Peyer's patch (tissue), 4 donors: ENCODE results near the gene PRKCZ.

ENCODE experiments used
- CTCF ChIP-seq, 6 experiments: fragments of 450-650 bp in 4 of 6; fragments of 200-600 bp in 2 of 6; sonication (generic) in 1 of 6; IDR thresholded peaks; one replicate each; pipeline ENCODE4 v1.5.1; 2017 to 2019; ENCODE audit warnings: antibody characterized with exemption in 6 of 6, mild to moderate bottlenecking in 3 of 6, moderate library complexity in 1 of 6
- POLR2A ChIP-seq, 2 donors: fragments of 450-650 bp; IDR thresholded peaks; one replicate each; pipeline ENCODE4 v1.5.1; 2017; ENCODE audit warnings: antibody characterized with exemption in 2 of 2, mild to moderate bottlenecking in 2 of 2, moderate library complexity in 2 of 2

DNA sequence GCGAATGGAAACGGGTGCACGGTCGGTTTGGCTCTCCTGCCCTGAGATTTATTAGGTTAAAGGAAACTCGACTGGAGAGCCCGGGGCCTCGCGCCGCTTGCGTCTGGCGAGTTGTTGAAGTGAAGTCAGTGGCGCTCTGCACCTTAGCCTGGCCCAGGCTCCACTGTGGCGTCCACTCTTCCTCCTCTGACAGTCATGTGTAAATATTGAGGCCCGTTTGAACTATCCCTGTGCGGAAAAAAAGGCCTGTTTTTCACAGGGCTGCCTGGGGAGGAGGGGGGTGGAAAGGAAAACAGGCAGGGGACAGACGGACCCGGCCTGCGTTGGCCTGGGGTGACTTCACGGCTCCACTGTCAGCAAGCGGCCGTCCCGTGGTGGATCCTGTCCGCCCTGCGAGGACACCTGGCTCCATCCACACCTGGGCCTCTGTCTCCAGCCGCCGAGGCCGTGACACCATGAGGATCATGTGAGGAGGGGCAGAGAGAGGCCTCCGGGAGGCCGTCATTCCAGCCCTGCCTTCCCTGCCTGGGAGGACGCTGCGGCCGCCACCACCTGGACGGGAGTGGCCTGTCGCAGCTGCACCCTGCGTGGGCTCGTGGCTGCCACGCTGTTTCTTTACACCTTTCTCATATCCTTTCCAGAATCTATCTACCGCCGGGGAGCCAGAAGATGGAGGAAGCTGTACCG, 84.6 kb downstream of the PRKCZ start:
- no peak for TF ChIP-seq CTCF (IDR thresholded peaks at IDR 0.05)
- no peak for TF ChIP-seq POLR2A (IDR thresholded peaks at IDR 0.05)
